HepG2 (cell line): ENCODE results near the gene NSD1. TPM values are rescaled to one million over a fixed set of nuclear protein-coding genes. Genes with fewer than 3 reads are reported as not detected.

Source experiments
- DMAP1 ChIP-seq: IDR thresholded peaks from 2 replicates; pipeline ENCODE4 v1.6.1; 2016
- FOXC1 ChIP-seq: sonication (generic); formaldehyde crosslinking; IDR thresholded peaks from 2 replicates; pipeline ENCODE4 v1.8.0; 2022; ENCODE audit warnings: mild to moderate bottlenecking, missing genetic modification reagents, borderline replicate concordance
- GATA4 ChIP-seq: sonication (generic); IDR thresholded peaks from 2 replicates; pipeline ENCODE4 v1.6.1; 2016; ENCODE audit warnings: antibody characterized with exemption, low read depth, borderline replicate concordance
- HIVEP1 ChIP-seq: sonication (generic); formaldehyde crosslinking; IDR thresholded peaks from 2 replicates; pipeline ENCODE4 v1.4.0; 2020; ENCODE audit warnings: mild to moderate bottlenecking, missing genetic modification reagents
- HNF4G ChIP-seq, 2 experiments: sonication (generic) in 1 of 2; formaldehyde crosslinking in 1 of 2; IDR thresholded peaks; 2 replicates each; pipeline versions ENCODE4 v1.4.0 to v1.6.1; 2011 to 2020; ENCODE audit warnings: borderline replicate concordance in 2 of 2, low read depth in 2 of 2, mild to moderate bottlenecking in 2 of 2, low read length in 1 of 2, missing genetic modification reagents in 1 of 2, moderate library complexity in 1 of 2
- KDM3A ChIP-seq: IDR thresholded peaks from 2 replicates; pipeline ENCODE4 v1.6.1; 2018; ENCODE audit warnings: low read depth, missing compliant biosample characterization
- PHF21A ChIP-seq: sonication (generic); formaldehyde crosslinking; IDR thresholded peaks from 2 replicates; pipeline ENCODE4 v1.5.0; 2020; ENCODE audit warnings: mild to moderate bottlenecking, missing genetic modification reagents
- SOX5 ChIP-seq: IDR thresholded peaks from 2 replicates; pipeline ENCODE4 v1.6.1; 2016; ENCODE audit warnings: borderline replicate concordance
- SPEN ChIP-seq: sonication (generic); formaldehyde crosslinking; IDR thresholded peaks from 2 replicates; pipeline ENCODE4 v1.5.1; 2020; ENCODE audit warnings: low read depth, mild to moderate bottlenecking, missing genetic modification reagents
- ZBTB7B ChIP-seq: sonication (generic); formaldehyde crosslinking; IDR thresholded peaks from 2 replicates; pipeline ENCODE4 v1.4.0; 2020; ENCODE audit warnings: missing genetic modification reagents
- ZNF766 ChIP-seq: sonication (generic); formaldehyde crosslinking; IDR thresholded peaks from 2 replicates; pipeline ENCODE4 v1.5.0; 2020; ENCODE audit warnings: missing genetic modification reagents, borderline replicate concordance
- polyA plus RNA-seq, 8 experiments: library from polyadenylated mRNA; depleted of rRNA in 3 of 8; stranded (reverse) in 7 of 8; unstranded in 1 of 8; fragments of >200 nt; fragmentation: Illumina TruSeq in 4 of 8; extraction: Trizol in 4 of 8; gene quantifications; 2 replicates each; pipeline versions ENCODE4 v1.2.1 to v1.2.3, GENCODE V29; 2011 to 2016; ENCODE audit warnings: low read depth in 4 of 8, missing spikeins in 1 of 8, mixed read lengths in 1 of 8; ENCODE audit not compliant: insufficient read depth in 1 of 8
- total RNA-seq, 5 experiments: library from RNA; depleted of rRNA; stranded (reverse); fragments of >200 nt; fragmentation: Illumina TruSeq; extraction: Trizol; gene quantifications; 2 replicates each; pipeline ENCODE4 v1.2.3, GENCODE V29; 2016; ENCODE audit warnings: low read depth in 1 of 5
- TF ChIP-seq, protein P1 (sequence below): sonication (generic); IDR thresholded peaks from 2 replicates; pipeline ENCODE4 v1.6.1; 2016; ENCODE audit warnings: low read depth, borderline replicate concordance
- TF ChIP-seq, protein P2 (sequence below): sonication (generic); formaldehyde crosslinking; IDR thresholded peaks from 2 replicates; pipeline ENCODE4 v1.8.0; 2022; ENCODE audit warnings: missing genetic modification reagents, mild to moderate bottlenecking, moderate library complexity, borderline replicate concordance
- TF ChIP-seq, protein P3 (sequence below): sonication (generic); formaldehyde crosslinking; IDR thresholded peaks from 2 replicates; pipeline ENCODE4 v1.4.0; 2020; ENCODE audit warnings: mild to moderate bottlenecking, missing genetic modification reagents
- TF ChIP-seq, protein P4 (sequence below): sonication (generic); formaldehyde crosslinking; IDR thresholded peaks from 2 replicates; pipeline ENCODE4 v1.5.1; 2020; ENCODE audit warnings: mild to moderate bottlenecking, moderate library complexity, missing genetic modification reagents
- TF ChIP-seq, protein P5 (sequence below): sonication (generic); formaldehyde crosslinking; IDR thresholded peaks from 2 replicates; pipeline ENCODE4 v1.5.0; 2020; ENCODE audit warnings: mild to moderate bottlenecking, missing genetic modification reagents, borderline replicate concordance

The NSD1 gene
- total and polyA plus RNA-seq, 2 of the 13 experiments (the other 11 are each of a cell fraction or from before 2014, with no cell fraction given) = 0.01 to 0.09 TPM

DNA sequence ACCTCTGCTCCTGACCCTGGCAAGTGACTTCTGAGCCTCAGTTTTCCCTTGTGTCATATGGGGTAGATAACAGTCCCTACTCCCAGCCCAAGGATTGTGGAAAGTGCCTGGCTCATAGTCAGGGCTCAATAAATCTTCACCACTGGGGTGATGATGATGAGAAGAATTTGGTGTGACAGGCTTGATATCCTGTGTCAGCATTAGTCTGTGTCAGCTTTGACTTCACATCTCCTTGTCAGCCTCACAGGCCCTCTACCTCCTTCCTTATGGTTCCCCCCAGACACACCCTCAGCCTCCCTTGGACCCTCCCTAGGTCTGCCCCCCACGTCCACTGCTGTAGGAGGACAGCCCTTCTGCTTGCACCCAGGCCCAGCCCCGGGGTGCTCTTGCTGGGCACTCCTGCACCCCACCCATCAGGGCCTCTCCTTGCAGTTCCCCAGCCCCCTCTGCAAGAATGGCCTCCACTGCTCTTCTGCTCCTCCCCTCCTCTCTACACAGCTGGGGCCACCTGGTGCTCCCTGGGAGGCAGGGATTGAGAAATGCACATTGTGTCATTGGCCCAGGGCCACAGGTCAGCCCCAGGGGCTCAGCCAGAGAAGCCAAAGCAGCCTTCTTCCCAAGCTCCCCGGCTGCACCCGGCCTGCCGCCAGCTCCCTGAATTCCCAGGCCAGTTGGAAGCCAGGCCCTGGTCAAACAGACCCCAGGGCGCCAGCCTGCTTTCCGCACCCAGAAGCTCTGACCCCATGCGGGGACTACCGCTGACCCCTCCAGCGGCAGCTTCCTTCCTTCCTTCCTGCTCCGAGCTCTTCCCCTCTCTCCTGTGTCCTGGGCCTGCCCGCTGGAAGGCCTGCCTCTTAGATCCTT lies 39.1 kb upstream of the NSD1 start (continued):
- TF ChIP-seq, protein P1, sequence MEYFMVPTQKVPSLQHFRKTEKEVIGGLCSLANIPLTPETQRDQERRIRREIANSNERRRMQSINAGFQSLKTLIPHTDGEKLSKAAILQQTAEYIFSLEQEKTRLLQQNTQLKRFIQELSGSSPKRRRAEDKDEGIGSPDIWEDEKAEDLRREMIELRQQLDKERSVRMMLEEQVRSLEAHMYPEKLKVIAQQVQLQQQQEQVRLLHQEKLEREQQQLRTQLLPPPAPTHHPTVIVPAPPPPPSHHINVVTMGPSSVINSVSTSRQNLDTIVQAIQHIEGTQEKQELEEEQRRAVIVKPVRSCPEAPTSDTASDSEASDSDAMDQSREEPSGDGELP = peak; percentile 98
- 0 out of 2 replicates have a peak, but pooled peaks have one; percentile 35 for TF ChIP-seq GATA4
- TF ChIP-seq HNF4G (IDR thresholded peaks at IDR 0.05; ENCODE audit: borderline replicate concordance, low read depth, low read length) = peak; percentile 69; the same call in 1 of the 2 replicates
- TF ChIP-seq HNF4G (CRISPR knock-in tag; IDR thresholded peaks at IDR 0.05; ENCODE audit: borderline replicate concordance, low read depth) = no peak
- TF ChIP-seq FOXC1 (CRISPR knock-in tag) = peak; percentile 35; the same call in 1 of the 2 replicates
- peak; percentile 74; the same call in 1 of the 2 replicates for TF ChIP-seq ZBTB7B (CRISPR knock-in tag)
- TF ChIP-seq, protein P2, sequence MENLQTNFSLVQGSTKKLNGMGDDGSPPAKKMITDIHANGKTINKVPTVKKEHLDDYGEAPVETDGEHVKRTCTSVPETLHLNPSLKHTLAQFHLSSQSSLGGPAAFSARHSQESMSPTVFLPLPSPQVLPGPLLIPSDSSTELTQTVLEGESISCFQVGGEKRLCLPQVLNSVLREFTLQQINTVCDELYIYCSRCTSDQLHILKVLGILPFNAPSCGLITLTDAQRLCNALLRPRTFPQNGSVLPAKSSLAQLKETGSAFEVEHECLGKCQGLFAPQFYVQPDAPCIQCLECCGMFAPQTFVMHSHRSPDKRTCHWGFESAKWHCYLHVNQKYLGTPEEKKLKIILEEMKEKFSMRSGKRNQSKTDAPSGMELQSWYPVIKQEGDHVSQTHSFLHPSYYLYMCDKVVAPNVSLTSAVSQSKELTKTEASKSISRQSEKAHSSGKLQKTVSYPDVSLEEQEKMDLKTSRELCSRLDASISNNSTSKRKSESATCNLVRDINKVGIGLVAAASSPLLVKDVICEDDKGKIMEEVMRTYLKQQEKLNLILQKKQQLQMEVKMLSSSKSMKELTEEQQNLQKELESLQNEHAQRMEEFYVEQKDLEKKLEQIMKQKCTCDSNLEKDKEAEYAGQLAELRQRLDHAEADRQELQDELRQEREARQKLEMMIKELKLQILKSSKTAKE (CRISPR knock-in tag) = peak; percentile 61
- peak; percentile 60; the same call in 1 of the 2 replicates for TF ChIP-seq DMAP1 (CRISPR knock-in tag)
- peak; percentile 73; the same call in 1 of the 2 replicates for TF ChIP-seq HIVEP1
- peak; percentile 51; the same call in 1 of the 2 replicates for TF ChIP-seq SOX5 (CRISPR knock-in tag)
- TF ChIP-seq ZNF766 = no peak
- TF ChIP-seq, protein P3, sequence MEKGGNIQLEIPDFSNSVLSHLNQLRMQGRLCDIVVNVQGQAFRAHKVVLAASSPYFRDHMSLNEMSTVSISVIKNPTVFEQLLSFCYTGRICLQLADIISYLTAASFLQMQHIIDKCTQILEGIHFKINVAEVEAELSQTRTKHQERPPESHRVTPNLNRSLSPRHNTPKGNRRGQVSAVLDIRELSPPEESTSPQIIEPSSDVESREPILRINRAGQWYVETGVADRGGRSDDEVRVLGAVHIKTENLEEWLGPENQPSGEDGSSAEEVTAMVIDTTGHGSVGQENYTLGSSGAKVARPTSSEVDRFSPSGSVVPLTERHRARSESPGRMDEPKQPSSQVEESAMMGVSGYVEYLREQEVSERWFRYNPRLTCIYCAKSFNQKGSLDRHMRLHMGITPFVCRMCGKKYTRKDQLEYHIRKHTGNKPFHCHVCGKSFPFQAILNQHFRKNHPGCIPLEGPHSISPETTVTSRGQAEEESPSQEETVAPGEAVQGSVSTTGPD = peak; percentile 44; the same call in 1 of the 2 replicates
- TF ChIP-seq, protein P4, sequence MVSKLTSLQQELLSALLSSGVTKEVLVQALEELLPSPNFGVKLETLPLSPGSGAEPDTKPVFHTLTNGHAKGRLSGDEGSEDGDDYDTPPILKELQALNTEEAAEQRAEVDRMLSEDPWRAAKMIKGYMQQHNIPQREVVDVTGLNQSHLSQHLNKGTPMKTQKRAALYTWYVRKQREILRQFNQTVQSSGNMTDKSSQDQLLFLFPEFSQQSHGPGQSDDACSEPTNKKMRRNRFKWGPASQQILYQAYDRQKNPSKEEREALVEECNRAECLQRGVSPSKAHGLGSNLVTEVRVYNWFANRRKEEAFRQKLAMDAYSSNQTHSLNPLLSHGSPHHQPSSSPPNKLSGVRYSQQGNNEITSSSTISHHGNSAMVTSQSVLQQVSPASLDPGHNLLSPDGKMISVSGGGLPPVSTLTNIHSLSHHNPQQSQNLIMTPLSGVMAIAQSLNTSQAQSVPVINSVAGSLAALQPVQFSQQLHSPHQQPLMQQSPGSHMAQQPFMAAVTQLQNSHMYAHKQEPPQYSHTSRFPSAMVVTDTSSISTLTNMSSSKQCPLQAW (CRISPR knock-in tag) = peak; percentile 89
- peak; percentile 86; the same call in 1 of the 2 replicates for TF ChIP-seq PHF21A (CRISPR knock-in tag)
- TF ChIP-seq, protein P5, sequence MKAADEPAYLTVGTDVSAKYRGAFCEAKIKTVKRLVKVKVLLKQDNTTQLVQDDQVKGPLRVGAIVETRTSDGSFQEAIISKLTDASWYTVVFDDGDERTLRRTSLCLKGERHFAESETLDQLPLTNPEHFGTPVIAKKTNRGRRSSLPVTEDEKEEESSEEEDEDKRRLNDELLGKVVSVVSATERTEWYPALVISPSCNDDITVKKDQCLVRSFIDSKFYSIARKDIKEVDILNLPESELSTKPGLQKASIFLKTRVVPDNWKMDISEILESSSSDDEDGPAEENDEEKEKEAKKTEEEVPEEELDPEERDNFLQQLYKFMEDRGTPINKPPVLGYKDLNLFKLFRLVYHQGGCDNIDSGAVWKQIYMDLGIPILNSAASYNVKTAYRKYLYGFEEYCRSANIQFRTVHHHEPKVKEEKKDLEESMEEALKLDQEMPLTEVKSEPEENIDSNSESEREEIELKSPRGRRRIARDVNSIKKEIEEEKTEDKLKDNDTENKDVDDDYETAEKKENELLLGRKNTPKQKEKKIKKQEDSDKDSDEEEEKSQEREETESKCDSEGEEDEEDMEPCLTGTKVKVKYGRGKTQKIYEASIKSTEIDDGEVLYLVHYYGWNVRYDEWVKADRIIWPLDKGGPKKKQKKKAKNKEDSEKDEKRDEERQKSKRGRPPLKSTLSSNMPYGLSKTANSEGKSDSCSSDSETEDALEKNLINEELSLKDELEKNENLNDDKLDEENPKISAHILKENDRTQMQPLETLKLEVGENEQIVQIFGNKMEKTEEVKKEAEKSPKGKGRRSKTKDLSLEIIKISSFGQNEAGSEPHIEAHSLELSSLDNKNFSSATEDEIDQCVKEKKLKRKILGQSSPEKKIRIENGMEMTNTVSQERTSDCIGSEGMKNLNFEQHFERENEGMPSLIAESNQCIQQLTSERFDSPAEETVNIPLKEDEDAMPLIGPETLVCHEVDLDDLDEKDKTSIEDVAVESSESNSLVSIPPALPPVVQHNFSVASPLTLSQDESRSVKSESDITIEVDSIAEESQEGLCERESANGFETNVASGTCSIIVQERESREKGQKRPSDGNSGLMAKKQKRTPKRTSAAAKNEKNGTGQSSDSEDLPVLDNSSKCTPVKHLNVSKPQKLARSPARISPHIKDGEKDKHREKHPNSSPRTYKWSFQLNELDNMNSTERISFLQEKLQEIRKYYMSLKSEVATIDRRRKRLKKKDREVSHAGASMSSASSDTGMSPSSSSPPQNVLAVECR (CRISPR knock-in tag) = peak; percentile 87
- TF ChIP-seq KDM3A (CRISPR knock-in tag) = peak; percentile 58; the same call in 1 of the 2 replicates
- TF ChIP-seq SPEN (CRISPR knock-in tag) = 0 out of 2 replicates have a peak, but pooled peaks have one; percentile 23
